Thyroid gland (tissue), 4 donors: ENCODE results near the gene TMPRSS11D.

Experiments used
- POLR2A ChIP-seq, 2 donors: fragments of 450-650 bp; IDR thresholded peaks; one replicate each; pipeline ENCODE4 v1.6.1; 2017; ENCODE audit warnings: antibody characterized with exemption in 2 of 2, mild to moderate bottlenecking in 2 of 2, moderate library complexity in 1 of 2
- TF ChIP-seq, protein P1 (sequence below), 6 experiments: fragments of 200-600 bp in 3 of 6; fragments of 450-650 bp in 3 of 6; sonication (generic) in 3 of 6; IDR thresholded peaks; one replicate each; pipeline ENCODE4 v1.5.1; 2016 to 2019; ENCODE audit warnings: antibody characterized with exemption in 6 of 6, mild to moderate bottlenecking in 2 of 6, inconsistent platforms in 1 of 6, moderate library complexity in 1 of 6

DNA sequence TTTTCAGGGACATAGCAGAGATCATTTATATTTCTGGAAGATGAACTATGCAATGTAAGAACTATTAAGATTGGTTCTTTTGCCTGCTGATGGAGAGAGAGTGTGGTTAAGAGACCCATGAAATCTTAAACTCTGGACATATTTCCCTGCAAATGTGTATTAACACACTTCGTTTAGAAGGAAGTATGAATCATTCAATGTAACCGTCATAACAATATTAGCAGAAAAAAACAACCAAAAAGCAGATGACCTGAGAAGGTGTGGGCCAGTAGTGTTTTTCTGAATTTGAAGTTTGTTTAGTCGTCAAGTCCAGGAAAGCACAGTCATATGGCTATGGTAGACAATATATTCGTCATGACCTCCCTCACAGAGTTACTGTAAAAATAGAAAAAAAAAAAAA, 2.5 kb upstream of the TMPRSS11D start:
- TF ChIP-seq, protein P1, sequence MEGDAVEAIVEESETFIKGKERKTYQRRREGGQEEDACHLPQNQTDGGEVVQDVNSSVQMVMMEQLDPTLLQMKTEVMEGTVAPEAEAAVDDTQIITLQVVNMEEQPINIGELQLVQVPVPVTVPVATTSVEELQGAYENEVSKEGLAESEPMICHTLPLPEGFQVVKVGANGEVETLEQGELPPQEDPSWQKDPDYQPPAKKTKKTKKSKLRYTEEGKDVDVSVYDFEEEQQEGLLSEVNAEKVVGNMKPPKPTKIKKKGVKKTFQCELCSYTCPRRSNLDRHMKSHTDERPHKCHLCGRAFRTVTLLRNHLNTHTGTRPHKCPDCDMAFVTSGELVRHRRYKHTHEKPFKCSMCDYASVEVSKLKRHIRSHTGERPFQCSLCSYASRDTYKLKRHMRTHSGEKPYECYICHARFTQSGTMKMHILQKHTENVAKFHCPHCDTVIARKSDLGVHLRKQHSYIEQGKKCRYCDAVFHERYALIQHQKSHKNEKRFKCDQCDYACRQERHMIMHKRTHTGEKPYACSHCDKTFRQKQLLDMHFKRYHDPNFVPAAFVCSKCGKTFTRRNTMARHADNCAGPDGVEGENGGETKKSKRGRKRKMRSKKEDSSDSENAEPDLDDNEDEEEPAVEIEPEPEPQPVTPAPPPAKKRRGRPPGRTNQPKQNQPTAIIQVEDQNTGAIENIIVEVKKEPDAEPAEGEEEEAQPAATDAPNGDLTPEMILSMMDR (IDR thresholded peaks at IDR 0.05): no peak
- TF ChIP-seq POLR2A (IDR thresholded peaks at IDR 0.05): no peak
